ENCODE results near the gene MACROH2A2. TPM values are rescaled to one million over a fixed set of nuclear protein-coding genes. Genes with fewer than 3 reads are reported as not detected.

Gene MACROH2A2
- total RNA-seq, 1 donor from 2014 or later, result 25.5 TPM

- no peaks in the 10 kb centered on the region for H3K9me3 ChIP-seq (ENCODE audit: insufficient read depth, low read depth, low read length)
- no peak overlapping the region for H3K4me2 ChIP-seq (ENCODE audit: low read length)
- H3K36me3 ChIP-seq (ENCODE audit: insufficient read depth, low read length), result peaks cover 3% of the 10 kb centered on the region
- H3K79me2 ChIP-seq (ENCODE audit: insufficient read depth, low read length), result peaks cover 13% of the 10 kb centered on the region
- no peak for FAIRE-seq
- no peak overlapping the region for H3K27ac Mint-ChIP-seq (ENCODE audit: unreplicated experiment)
- TF ChIP-seq CTCF (IDR thresholded peaks at IDR 0.05; ENCODE audit: insufficient read depth, low read depth, low read length), result no peak
- no peak for TF ChIP-seq EZH2 (IDR thresholded peaks at IDR 0.05; ENCODE audit: insufficient read depth, low read length)
- no peaks in the 10 kb centered on the region for H3K9me3 Mint-ChIP-seq (ENCODE audit: unreplicated experiment)
- H4K20me1 ChIP-seq (ENCODE audit: insufficient read depth, low read length), result peaks cover 22% of the 10 kb centered on the region
- H3K36me3 Mint-ChIP-seq (ENCODE audit: low read depth, unreplicated experiment), result peaks cover 12% of the 10 kb centered on the region
- no peak overlapping the region for H3K4me3 Mint-ChIP-seq (ENCODE audit: unreplicated experiment)
- H3K9ac ChIP-seq (ENCODE audit: low read length), result no peak overlapping the region
- H3K4me1 Mint-ChIP-seq (ENCODE audit: low read depth, unreplicated experiment), result no peaks in the 10 kb centered on the region
- H2AFZ ChIP-seq (ENCODE audit: low read depth, low read length), result no peak overlapping the region
- H3K27me3 Mint-ChIP-seq (ENCODE audit: low read depth, unreplicated experiment), result no peaks in the 10 kb centered on the region
- no peak overlapping the region for H3K4me3 ChIP-seq (ENCODE audit: insufficient read depth, low read depth, low read length)
- no peak overlapping the region for H3K27ac ChIP-seq (ENCODE audit: low read depth, low read length)
- H3K27me3 ChIP-seq (ENCODE audit: insufficient read depth, low read length), result no peaks in the 10 kb centered on the region
- DNase-seq (ENCODE audit: low read depth), result no peak
- H3K4me1 ChIP-seq (ENCODE audit: insufficient read depth, low read length), result no peaks in the 10 kb centered on the region
Measured at GRCh38 chr10:70139151-70139996, 86.7 kb downstream of the MACROH2A2 start.

GRCh38 chr10:70139997-70140250 lies 87.3 kb downstream of the MACROH2A2 start:
- Histone ChIP-seq H2AFZ (ENCODE audit: low read depth, low read length) (no peak overlapping the region), H3K27ac (ENCODE audit: low read depth, low read length) (no peak overlapping the region), H3K27me3 (ENCODE audit: insufficient read depth, low read length) (no peaks in the 10 kb centered on the region), H3K9me3 (ENCODE audit: insufficient read depth, low read depth, low read length) (no peaks in the 10 kb centered on the region), H3K79me2 (ENCODE audit: insufficient read depth, low read length) (peaks cover 17% of the 10 kb centered on the region), H3K9ac (ENCODE audit: low read length) (no peak overlapping the region), H4K20me1 (ENCODE audit: insufficient read depth, low read length) (peaks cover 27% of the 10 kb centered on the region), H3K4me1 (ENCODE audit: insufficient read depth, low read length) (peaks cover 3% of the 10 kb centered on the region), H3K4me2 (ENCODE audit: low read length) (no peak overlapping the region), H3K4me3 (ENCODE audit: insufficient read depth, low read depth, low read length) (no peak overlapping the region), H3K36me3 (ENCODE audit: insufficient read depth, low read length) (peaks cover 3% of the 10 kb centered on the region)
- no peak overlapping the region for H3K27ac Mint-ChIP-seq (ENCODE audit: unreplicated experiment)
- no peak for TF ChIP-seq CTCF (IDR thresholded peaks at IDR 0.05; ENCODE audit: insufficient read depth, low read depth, low read length)
- TF ChIP-seq EZH2 (IDR thresholded peaks at IDR 0.05; ENCODE audit: insufficient read depth, low read length), result no peak
- no peaks in the 10 kb centered on the region for H3K9me3 Mint-ChIP-seq (ENCODE audit: unreplicated experiment)
- no peak overlapping the region for H3K4me3 Mint-ChIP-seq (ENCODE audit: unreplicated experiment)
- no peaks in the 10 kb centered on the region for H3K4me1 Mint-ChIP-seq (ENCODE audit: low read depth, unreplicated experiment)
- no peak for DNase-seq (ENCODE audit: low read depth)
- H3K27me3 Mint-ChIP-seq (ENCODE audit: low read depth, unreplicated experiment), result no peaks in the 10 kb centered on the region
- FAIRE-seq, result no peak
- peaks cover 12% of the 10 kb centered on the region for H3K36me3 Mint-ChIP-seq (ENCODE audit: low read depth, unreplicated experiment)

- no peaks in the 10 kb centered on the region for H3K27me3 ChIP-seq (ENCODE audit: insufficient read depth, low read length)
- Mint-ChIP-seq H3K9me3 (ENCODE audit: unreplicated experiment) (no peaks in the 10 kb centered on the region), H3K36me3 (ENCODE audit: low read depth, unreplicated experiment) (peaks cover 12% of the 10 kb centered on the region), H3K4me1 (ENCODE audit: low read depth, unreplicated experiment) (no peaks in the 10 kb centered on the region), H3K27me3 (ENCODE audit: low read depth, unreplicated experiment) (no peaks in the 10 kb centered on the region), H3K4me3 (ENCODE audit: unreplicated experiment) (no peak overlapping the region), H3K27ac (ENCODE audit: unreplicated experiment) (no peak overlapping the region)
- TF ChIP-seq EZH2 (IDR thresholded peaks at IDR 0.05; ENCODE audit: insufficient read depth, low read length) (no peak), CTCF (IDR thresholded peaks at IDR 0.05; ENCODE audit: insufficient read depth, low read depth, low read length) (no peak)
- no peak overlapping the region for H3K4me3 ChIP-seq (ENCODE audit: insufficient read depth, low read depth, low read length)
- FAIRE-seq (no peak), DNase-seq (ENCODE audit: low read depth) (no peak)
- no peak overlapping the region for H3K4me2 ChIP-seq (ENCODE audit: low read length)
- no peak overlapping the region for H3K9ac ChIP-seq (ENCODE audit: low read length)
- H3K79me2 ChIP-seq (ENCODE audit: insufficient read depth, low read length), result peaks cover 21% of the 10 kb centered on the region
- H2AFZ ChIP-seq (ENCODE audit: low read depth, low read length), result no peak overlapping the region
- peaks cover 7% of the 10 kb centered on the region for H3K4me1 ChIP-seq (ENCODE audit: insufficient read depth, low read length)
- no peaks in the 10 kb centered on the region for H3K9me3 ChIP-seq (ENCODE audit: insufficient read depth, low read depth, low read length)
- peaks cover 31% of the 10 kb centered on the region for H4K20me1 ChIP-seq (ENCODE audit: insufficient read depth, low read length)
- H3K36me3 ChIP-seq (ENCODE audit: insufficient read depth, low read length), result peaks cover 3% of the 10 kb centered on the region
- no peak overlapping the region for H3K27ac ChIP-seq (ENCODE audit: low read depth, low read length)
Measured at GRCh38 chr10:70140297-70140696, 87.7 kb downstream of the MACROH2A2 start.

All from astrocyte (in vitro differentiated cells and primary cell).